ENCODE measurements around the gene LENG1.

The LENG1 gene

DNA sequence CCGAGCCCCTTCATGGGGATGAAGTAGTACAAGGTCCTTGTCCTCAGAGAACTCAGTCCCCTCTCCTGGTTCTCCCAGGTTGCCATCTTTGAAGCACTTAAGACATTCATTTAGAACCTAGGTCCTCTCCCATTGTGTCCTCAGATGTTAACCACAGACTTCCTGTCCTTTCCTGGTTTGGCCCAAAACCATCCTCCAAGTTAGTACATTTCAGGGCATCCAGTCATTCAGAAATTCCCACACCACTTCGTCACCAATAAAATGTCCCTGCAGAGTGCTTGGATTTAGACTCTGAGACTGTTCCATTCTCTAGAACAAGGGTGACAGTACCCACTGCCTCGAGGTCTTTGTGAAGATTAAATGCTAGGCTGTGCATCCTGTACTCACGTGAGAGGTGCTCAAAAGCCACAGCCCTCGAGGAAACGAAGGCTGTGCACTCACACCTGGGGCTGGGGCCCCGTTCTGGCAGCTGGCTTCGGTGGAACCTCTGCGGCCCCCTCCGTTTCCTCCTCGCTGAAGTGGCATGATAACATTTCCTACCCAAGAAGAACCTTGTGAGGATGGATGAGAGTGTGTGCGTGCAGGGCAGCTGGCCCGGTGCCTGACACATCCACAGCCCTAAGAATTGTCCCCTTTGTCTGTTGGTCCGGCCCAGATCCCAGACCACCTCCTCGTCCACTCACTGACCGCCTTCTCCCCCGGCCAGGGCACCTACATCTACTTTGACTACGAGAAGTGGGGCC is 4.7 kb downstream of the LENG1 start:
- DNase-seq (peak; percentile 30), ATAC-seq (ENCODE audit: insufficient read depth, low read depth) (no peak)
- no peak overlapping the region for H3K4me3 ChIP-seq (ENCODE audit: low read depth in 1 of 2, low read length in 2 of 2)
- H3K4me2 ChIP-seq (ENCODE audit: insufficient read depth, low read length) = no peak overlapping the region
- no peak overlapping the region for H3K27ac ChIP-seq (ENCODE audit: low read length)
- no peak overlapping the region for H3K9ac ChIP-seq (ENCODE audit: low read depth, low read length)
- TF ChIP-seq, protein P1, sequence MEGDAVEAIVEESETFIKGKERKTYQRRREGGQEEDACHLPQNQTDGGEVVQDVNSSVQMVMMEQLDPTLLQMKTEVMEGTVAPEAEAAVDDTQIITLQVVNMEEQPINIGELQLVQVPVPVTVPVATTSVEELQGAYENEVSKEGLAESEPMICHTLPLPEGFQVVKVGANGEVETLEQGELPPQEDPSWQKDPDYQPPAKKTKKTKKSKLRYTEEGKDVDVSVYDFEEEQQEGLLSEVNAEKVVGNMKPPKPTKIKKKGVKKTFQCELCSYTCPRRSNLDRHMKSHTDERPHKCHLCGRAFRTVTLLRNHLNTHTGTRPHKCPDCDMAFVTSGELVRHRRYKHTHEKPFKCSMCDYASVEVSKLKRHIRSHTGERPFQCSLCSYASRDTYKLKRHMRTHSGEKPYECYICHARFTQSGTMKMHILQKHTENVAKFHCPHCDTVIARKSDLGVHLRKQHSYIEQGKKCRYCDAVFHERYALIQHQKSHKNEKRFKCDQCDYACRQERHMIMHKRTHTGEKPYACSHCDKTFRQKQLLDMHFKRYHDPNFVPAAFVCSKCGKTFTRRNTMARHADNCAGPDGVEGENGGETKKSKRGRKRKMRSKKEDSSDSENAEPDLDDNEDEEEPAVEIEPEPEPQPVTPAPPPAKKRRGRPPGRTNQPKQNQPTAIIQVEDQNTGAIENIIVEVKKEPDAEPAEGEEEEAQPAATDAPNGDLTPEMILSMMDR (IDR thresholded peaks at IDR 0.05; ENCODE audit: borderline replicate concordance, extremely low read depth, low read length, poor library complexity, severe bottlenecking) = no peak
- no peak for TF ChIP-seq EZH2 (IDR thresholded peaks at IDR 0.05; ENCODE audit: borderline replicate concordance, low read depth, low read length, severe bottlenecking)
- peaks cover 58% of the 10 kb centered on the region for H4K20me1 ChIP-seq (ENCODE audit: insufficient read depth, low read length)
- H3K9me3 ChIP-seq (ENCODE audit: insufficient read depth, low read length, severe bottlenecking) = no peaks in the 10 kb centered on the region
- H3K79me2 ChIP-seq (ENCODE audit: insufficient read depth, low read length) = peaks cover 29% of the 10 kb centered on the region
- no peak overlapping the region for H2AFZ ChIP-seq (ENCODE audit: low read depth, low read length)
- peaks cover 26% of the 10 kb centered on the region for H3K4me1 ChIP-seq (ENCODE audit: insufficient read depth, low read length)
- peaks cover 85% of the 10 kb centered on the region for H3K36me3 ChIP-seq (ENCODE audit: insufficient read depth, low read length)
- no peaks in the 10 kb centered on the region for H3K27me3 ChIP-seq (ENCODE audit: insufficient read depth, low read length, poor library complexity)

DNA sequence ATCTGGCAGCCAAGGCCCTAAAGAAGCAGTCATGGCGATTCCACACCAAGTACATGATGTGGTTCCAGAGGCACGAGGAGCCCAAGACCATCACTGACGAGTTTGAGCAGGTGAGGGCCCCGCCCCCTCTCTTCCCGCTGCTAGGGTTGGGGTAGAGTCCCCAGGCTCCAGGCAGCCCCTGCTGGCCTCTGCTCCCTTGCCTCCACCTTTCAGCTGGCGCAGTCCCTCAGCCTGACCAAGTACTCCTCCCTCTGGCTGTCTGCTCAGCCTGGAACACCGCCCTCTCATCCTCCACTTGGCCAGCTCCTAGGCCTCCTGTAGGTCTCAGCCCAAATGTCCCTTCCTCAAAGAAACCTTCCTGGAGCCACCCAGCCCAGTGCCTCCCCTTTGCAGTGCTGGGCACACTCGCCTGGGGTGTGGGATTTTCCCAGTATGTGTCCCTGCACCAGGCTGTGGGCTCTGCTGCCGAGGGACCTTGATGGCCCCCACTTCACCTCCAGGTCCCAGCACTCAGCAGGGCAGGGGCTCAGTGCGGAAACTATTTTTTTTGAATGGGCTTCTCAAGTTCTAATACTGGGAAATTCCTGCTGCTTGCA is 5.7 kb downstream of the LENG1 start:
- H3K4me2 ChIP-seq (ENCODE audit: insufficient read depth, low read length) = no peak overlapping the region
- no peak overlapping the region for H3K9ac ChIP-seq (ENCODE audit: low read depth, low read length)
- no peak overlapping the region for H3K27ac ChIP-seq (ENCODE audit: low read length)
- peaks cover 21% of the 10 kb centered on the region for H3K4me1 ChIP-seq (ENCODE audit: insufficient read depth, low read length)
- no peaks in the 10 kb centered on the region for H3K9me3 ChIP-seq (ENCODE audit: insufficient read depth, low read length, severe bottlenecking)
- H3K36me3 ChIP-seq (ENCODE audit: insufficient read depth, low read length) = peaks cover 95% of the 10 kb centered on the region
- no peak for TF ChIP-seq EZH2 (IDR thresholded peaks at IDR 0.05; ENCODE audit: borderline replicate concordance, low read depth, low read length, severe bottlenecking)
- TF ChIP-seq, protein P1 (IDR thresholded peaks at IDR 0.05; ENCODE audit: borderline replicate concordance, extremely low read depth, low read length, poor library complexity, severe bottlenecking) = no peak
- ATAC-seq (ENCODE audit: insufficient read depth, low read depth) (0 out of 3 replicates have a peak, but pooled peaks have one; percentile 5), DNase-seq (no peak)
- H4K20me1 ChIP-seq (ENCODE audit: insufficient read depth, low read length) = peaks cover 57% of the 10 kb centered on the region
- H3K4me3 ChIP-seq (ENCODE audit: low read depth in 1 of 2, low read length in 2 of 2) = no peak overlapping the region
- H2AFZ ChIP-seq (ENCODE audit: low read depth, low read length) = no peak overlapping the region
- H3K79me2 ChIP-seq (ENCODE audit: insufficient read depth, low read length) = peaks cover 25% of the 10 kb centered on the region
- no peaks in the 10 kb centered on the region for H3K27me3 ChIP-seq (ENCODE audit: insufficient read depth, low read length, poor library complexity)

- H3K9ac ChIP-seq (ENCODE audit: low read depth, low read length) = no peak overlapping the region
- peaks cover 98% of the 10 kb centered on the region for H3K36me3 ChIP-seq (ENCODE audit: insufficient read depth, low read length)
- TF ChIP-seq, protein P1 (IDR thresholded peaks at IDR 0.05; ENCODE audit: borderline replicate concordance, extremely low read depth, low read length, poor library complexity, severe bottlenecking) = no peak
- no peak for TF ChIP-seq EZH2 (IDR thresholded peaks at IDR 0.05; ENCODE audit: borderline replicate concordance, low read depth, low read length, severe bottlenecking)
- no peaks in the 10 kb centered on the region for H3K27me3 ChIP-seq (ENCODE audit: insufficient read depth, low read length, poor library complexity)
- ATAC-seq (ENCODE audit: insufficient read depth, low read depth) = no peak
- no peak overlapping the region for H2AFZ ChIP-seq (ENCODE audit: low read depth, low read length)
- peaks cover 17% of the 10 kb centered on the region for H3K79me2 ChIP-seq (ENCODE audit: insufficient read depth, low read length)
- H3K9me3 ChIP-seq (ENCODE audit: insufficient read depth, low read length, severe bottlenecking) = no peaks in the 10 kb centered on the region
- H3K4me3 ChIP-seq (ENCODE audit: low read depth in 1 of 2, low read length in 2 of 2) = no peak overlapping the region
- H3K4me1 ChIP-seq (ENCODE audit: insufficient read depth, low read length) = peaks cover 13% of the 10 kb centered on the region
- H4K20me1 ChIP-seq (ENCODE audit: insufficient read depth, low read length) = peaks cover 49% of the 10 kb centered on the region
- H3K4me2 ChIP-seq (ENCODE audit: insufficient read depth, low read length) = no peak overlapping the region
- no peak for DNase-seq
- no peak overlapping the region for H3K27ac ChIP-seq (ENCODE audit: low read length)
These were observed 6.5 kb downstream of the LENG1 start for GRCh38 chr19:54152878-54153524.

All from DND-41 (cell line).